ENCODE data around the gene ENGASE. TPM values are rescaled to one million over a fixed set of nuclear protein-coding genes. Genes with fewer than 3 reads are reported as not detected.

The ENGASE gene
- total RNA-seq, 1 experiment from 2014 or later, result 22.5 TPM

- no peak for DNase-seq (ENCODE audit: low spot score)
These were observed 35.5 kb upstream of the ENGASE start for GRCh38 chr17:79039171-79039570.

- no peak for DNase-seq (ENCODE audit: low spot score)
These were observed 34.7 kb upstream of the ENGASE start for GRCh38 chr17:79039886-79040285.

- DNase-seq (ENCODE audit: low spot score), result no peak
These were observed 33.5 kb upstream of the ENGASE start for GRCh38 chr17:79041041-79041570.

- DNase-seq (ENCODE audit: low spot score), result no peak
These were observed 32.8 kb upstream of the ENGASE start for GRCh38 chr17:79041723-79042420.

- peak; percentile 86 for DNase-seq (ENCODE audit: low spot score)
These were observed 32.0 kb upstream of the ENGASE start for GRCh38 chr17:79042421-79043190.

- DNase-seq (ENCODE audit: low spot score), result no peak
These were observed 31.3 kb upstream of the ENGASE start for GRCh38 chr17:79043191-79043930.

- no peak for DNase-seq (ENCODE audit: low spot score)
These were observed 30.7 kb upstream of the ENGASE start for GRCh38 chr17:79043931-79044320.

- no peak for DNase-seq (ENCODE audit: low spot score)
These were observed 30.2 kb upstream of the ENGASE start for GRCh38 chr17:79044462-79044861.

GRCh38 chr17:79045001-79045729 lies 29.5 kb upstream of the ENGASE start:
- DNase-seq (ENCODE audit: low spot score), result no peak

GRCh38 chr17:79045842-79046196 lies 28.8 kb upstream of the ENGASE start:
- peak; percentile 82 for DNase-seq (ENCODE audit: low spot score)

GRCh38 chr17:79046197-79046915 lies 28.3 kb upstream of the ENGASE start:
- DNase-seq (ENCODE audit: low spot score), result no peak

GRCh38 chr17:79046916-79047280 lies 27.7 kb upstream of the ENGASE start:
- DNase-seq (ENCODE audit: low spot score), result no peak

GRCh38 chr17:79047291-79047920 lies 27.2 kb upstream of the ENGASE start:
- no peak for DNase-seq (ENCODE audit: low spot score)

GRCh38 chr17:79047923-79048825 lies 26.4 kb upstream of the ENGASE start:
- no peak for DNase-seq (ENCODE audit: low spot score)

- no peak for DNase-seq (ENCODE audit: low spot score)
These were observed 25.5 kb upstream of the ENGASE start for GRCh38 chr17:79048826-79049755.

- DNase-seq (ENCODE audit: low spot score), result no peak
These were observed 24.8 kb upstream of the ENGASE start for GRCh38 chr17:79049821-79050220.

- no peak for DNase-seq (ENCODE audit: low spot score)
These were observed 24.1 kb upstream of the ENGASE start for GRCh38 chr17:79050551-79050950.

GRCh38 chr17:79051306-79051705 lies 23.3 kb upstream of the ENGASE start:
- DNase-seq (ENCODE audit: low spot score), result no peak
